Measurements from ENCODE around the gene ZIC2. TPM values are rescaled to one million over a fixed set of nuclear protein-coding genes. Genes with fewer than 3 reads are reported as not detected.

ZIC2 gene
- total RNA-seq, 1 donor from 2014 or later, result not detected

DNA sequence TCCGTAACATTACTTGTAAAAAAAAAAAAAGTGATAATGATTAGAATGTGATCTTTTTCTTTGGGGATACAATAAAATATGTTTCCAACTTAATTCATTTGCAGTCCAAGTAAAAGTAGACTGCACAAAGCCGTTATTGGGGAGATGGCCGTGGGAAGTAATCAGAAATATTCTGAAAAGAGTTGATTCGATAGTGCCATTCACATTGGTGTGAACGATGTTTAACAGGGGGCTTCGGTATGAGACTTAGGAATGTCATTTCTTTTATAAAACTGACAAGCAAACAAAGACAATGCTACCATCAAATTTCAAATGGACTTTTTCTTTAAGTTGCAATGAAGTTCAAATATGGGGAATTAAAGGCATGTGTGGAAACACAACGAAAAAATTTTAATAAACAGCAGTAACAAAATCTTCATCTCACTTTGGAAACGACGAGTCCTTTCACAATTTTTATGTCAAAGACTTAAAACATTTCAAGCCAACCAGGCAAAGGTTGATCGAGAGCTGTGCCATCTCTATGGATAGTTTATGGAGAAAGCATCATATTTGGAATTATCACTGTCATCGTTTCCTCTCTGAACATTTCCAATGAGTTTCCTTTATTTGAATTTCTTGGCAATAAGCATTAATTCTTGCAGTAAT is 8.3 kb upstream of the ZIC2 start:
- no peak for DNase-seq (ENCODE audit: extremely low read depth, low read depth, low spot score)

DNA sequence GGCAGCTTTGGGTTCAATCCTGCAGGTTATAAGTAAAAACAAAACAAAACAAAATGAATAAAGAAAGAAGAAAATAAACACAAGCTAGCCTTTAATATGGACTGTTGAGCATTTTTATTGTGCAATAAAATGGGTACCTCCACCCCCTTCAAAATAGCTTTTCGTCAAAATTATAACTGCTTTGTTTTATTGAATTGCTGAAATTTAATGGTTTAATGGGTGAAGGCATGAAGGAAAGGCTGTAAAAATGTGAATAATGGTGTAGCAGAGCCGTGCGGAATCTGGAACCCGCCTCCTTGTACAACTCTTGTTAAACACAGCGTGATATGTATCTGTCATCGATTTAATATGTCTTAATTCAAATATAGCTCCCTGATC is 7.8 kb upstream of the ZIC2 start:
- DNase-seq (ENCODE audit: extremely low read depth, low read depth, low spot score), result no peak

DNA sequence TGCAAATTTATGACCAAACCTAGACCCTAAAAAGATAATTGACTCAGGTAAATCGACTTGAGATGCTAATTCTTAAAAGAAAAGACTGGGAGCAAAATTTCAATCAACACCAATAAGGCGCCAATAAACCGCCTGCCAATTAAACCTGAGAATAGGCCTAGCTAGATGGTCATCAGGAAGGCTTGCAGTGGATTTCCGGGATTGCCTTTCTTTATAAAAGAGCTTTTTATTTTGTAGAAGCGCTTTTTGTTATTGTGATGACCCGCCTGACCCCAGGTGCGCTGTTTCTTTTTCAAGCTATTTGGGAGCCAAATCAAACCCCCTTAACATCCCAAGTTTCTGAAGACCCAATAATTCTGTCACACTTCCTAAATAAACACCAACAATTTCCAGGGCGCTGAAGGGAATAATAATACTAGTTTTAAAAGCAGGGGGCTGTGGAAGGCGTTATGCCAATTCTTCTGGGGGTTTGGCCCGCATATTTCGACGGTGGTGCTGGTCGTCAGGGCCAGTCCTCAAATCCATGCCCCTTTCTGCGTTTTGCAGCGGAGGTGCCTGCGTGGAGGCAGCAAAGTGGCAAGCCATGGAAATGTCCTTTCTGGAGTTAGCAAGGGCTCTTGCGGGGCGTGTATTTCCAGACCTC is 7.2 kb upstream of the ZIC2 start:
- DNase-seq (ENCODE audit: extremely low read depth, low read depth, low spot score), result no peak

DNA sequence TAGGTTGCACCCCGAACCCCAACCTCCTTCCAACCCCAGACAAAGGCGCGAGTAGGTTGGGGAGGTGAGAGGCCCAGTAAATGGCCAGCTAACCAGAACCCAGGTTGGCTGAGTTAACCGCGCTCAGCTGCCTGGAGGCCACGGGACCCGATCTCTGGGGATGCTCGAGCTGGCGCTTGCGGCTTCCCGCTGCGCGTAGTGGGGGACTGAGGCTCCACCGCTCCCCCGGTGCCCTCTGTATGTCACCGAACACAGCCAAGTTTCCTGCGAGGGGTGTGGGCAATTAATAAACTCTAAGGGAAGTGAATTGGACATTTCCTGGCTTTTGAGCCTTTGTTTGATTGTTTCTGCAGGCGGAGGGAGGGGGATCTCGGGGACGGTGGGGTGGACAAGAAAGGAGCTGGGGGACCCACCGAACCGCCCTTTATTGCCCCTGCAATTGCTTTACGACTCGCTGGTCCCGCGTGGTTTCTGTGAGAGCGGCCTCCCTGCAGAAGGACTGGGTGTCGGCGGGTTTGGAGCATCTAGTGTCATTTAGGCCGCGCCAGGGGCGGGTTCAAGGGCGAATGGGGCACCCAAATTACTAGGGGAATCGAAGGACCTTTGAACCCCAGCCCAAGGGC is 6.5 kb upstream of the ZIC2 start:
- DNase-seq (ENCODE audit: extremely low read depth, low read depth, low spot score), result no peak

DNA sequence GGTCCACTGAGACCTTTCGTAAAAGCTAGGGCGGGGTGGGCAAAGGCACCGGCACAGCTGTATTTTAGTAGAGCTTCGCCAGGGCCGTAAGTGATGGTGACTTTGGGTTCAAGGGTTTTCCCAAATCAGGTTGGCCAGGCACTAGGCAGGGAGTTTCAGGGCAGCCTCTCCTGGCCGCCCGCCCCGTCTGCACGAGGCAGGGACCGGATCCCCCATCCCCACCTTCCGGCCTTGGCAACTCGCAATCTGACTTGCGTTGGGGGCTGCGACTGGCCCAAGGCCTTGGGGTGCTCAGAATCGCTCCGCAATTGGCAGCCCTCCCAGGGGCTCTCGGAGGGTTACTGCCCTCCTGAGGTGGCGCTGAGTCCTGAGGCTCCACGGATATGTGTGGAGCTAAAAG is 6.0 kb upstream of the ZIC2 start:
- DNase-seq (ENCODE audit: extremely low read depth, low read depth, low spot score), result no peak

DNA sequence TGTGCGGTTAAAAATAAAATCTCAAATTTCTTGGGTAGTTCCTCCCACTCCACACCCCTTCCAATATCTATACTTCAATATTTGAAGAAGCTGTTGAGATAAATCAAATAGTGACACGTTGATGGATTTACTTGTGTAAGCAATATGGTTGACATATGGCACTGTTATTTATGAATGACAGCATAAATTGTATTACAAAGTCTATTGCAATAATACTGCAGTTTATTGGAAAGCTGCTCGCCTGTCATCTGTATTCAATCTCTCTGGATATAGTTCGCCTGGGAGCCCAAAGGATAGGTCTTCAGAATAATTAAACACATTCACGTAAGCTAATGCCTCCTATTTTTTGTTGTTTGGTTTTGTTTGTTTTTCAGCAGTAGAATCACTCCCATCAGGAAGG is 5.0 kb upstream of the ZIC2 start:
- DNase-seq (ENCODE audit: extremely low read depth, low read depth, low spot score), result no peak

DNA sequence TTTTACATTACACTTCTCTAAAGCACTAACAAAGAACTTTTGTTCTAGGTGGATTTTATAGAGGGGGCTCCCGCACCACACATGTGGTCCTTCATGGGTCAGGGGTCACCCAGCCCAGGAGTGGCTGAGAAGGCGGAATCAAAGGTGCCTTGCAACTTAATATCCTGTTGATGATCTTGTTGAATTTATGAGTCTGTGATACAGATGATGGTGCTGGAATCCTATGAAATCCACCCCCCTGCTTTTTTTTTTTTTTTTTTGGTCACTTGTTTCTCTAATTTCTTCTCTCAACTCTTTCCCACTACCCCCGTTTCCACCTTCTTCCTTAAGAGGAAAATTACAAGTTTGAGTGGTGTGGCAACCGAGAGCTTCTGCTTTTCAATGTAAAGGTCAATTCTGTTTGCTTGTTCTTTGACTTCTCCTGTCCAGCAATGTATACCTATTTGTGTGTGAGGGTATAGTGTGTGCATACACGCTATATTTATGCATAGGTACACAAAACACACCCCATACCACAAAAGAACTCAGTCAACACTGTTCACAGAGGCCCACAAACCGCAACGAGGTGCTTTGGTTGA is 4.2 kb upstream of the ZIC2 start:
- no peak for DNase-seq (ENCODE audit: extremely low read depth, low read depth, low spot score)

DNA sequence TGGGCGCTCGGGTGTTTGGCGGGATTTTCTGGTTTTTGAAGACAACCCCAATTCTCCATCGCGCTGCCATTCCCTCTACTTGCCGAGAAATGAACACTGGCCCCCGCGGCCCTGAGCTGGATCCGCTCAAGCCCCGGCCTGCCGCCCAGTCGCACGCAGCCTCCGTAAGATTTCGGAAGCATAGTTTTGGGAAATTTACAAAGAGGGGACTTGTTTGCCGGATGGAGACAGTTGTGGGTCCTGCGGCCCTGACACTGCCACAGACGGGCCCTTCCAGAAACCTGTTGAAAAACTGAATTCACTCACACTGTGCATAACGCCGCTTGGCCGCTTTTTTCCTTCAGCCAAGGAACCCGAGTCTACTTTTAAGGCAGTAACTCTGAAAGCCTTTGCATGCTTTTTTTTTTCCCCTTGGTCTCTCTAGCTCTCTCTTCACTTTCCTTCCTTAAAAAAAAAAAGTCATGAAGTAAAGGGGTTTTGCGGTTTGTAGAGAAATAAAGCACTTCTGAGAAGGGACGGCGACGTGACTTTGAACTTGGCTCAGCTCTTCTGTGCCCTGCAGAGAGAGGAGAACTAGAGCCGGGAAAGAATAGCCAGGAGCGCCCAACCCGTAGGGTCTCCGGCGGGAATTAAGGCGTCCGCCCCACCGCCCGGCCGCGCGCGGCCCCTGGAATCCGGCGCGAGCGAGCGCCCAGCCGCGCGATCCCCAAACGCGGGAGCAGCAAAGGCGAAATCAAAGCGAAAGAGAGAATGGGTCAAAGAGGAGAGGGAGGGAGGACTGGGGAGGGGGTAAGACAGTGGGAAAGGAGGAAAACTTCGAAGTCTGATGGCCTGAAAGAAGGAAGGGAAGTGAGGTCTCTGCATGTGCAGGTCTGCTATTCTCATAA is 3.4 kb upstream of the ZIC2 start:
- DNase-seq (ENCODE audit: extremely low read depth, low read depth, low spot score), result no peak

DNA sequence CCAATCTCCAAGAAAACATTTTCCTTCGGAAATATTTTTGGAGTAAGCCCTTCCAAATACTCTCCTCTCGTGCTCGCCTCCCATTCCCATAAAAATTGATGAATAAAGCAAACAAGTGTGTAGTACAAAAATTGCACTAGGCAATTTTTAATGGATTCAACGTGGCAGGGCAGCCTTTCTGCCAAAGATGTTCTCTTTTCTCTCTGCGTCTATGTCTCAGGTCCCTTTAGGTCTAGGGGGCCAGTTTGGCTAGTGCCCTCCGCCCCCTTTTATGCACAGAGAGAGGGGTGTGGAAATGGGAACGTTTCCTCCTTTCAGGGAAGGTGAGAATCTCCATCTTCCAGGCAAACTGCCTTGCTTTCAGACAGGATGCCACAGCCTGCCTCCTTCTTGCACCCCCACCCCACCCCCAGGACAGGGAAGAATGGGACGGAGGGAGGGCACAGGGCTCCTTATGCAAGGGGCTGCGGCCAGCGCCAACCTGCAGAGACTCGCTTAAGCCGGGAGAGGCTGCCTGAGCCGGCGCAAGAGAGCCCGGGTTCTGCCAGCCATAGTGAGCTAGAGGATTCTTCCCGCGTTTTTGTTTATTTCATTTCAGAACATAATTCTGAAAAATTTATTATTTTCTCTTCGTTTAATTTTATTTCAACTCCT is 2.7 kb upstream of the ZIC2 start:
- DNase-seq (ENCODE audit: extremely low read depth, low read depth, low spot score), result no peak

DNA sequence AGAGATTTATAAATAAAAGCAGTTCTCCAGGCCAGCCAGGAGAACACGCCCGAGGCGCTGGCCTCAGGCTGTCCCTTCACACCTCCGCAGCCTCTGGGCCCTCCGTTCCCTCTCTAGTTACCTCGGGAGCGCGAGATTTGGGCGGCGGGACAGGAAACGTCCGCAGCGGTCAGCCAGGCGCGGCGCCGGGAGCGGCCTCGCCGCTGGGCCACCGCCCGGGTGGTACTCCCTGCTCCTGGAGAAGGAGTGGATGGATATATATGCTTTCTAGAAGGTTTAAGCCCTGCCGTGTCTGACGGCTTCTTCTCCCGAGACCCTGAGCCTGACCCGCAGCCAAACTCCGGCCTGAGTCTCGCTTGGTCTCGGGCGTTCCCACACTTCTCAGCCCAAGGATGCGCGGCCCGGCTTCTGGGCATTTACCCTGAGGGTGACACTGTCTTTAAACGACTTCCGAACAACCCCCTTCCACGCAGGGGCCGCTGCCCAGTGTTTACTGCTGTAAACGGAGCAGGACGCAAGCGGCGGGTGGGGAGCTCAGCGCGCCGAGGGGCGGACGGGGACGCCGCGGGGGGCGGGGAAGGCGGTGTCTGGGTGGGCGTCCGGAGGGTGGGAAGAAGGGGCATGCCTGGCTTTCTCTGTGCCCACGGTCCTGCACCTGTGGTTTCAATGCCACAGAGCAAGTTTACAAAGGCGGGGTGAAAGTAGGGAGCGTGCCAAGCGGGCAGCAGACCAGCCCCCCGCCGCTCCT is 2.0 kb upstream of the ZIC2 start:
- DNase-seq (ENCODE audit: extremely low read depth, low read depth, low spot score), result no peak

DNA sequence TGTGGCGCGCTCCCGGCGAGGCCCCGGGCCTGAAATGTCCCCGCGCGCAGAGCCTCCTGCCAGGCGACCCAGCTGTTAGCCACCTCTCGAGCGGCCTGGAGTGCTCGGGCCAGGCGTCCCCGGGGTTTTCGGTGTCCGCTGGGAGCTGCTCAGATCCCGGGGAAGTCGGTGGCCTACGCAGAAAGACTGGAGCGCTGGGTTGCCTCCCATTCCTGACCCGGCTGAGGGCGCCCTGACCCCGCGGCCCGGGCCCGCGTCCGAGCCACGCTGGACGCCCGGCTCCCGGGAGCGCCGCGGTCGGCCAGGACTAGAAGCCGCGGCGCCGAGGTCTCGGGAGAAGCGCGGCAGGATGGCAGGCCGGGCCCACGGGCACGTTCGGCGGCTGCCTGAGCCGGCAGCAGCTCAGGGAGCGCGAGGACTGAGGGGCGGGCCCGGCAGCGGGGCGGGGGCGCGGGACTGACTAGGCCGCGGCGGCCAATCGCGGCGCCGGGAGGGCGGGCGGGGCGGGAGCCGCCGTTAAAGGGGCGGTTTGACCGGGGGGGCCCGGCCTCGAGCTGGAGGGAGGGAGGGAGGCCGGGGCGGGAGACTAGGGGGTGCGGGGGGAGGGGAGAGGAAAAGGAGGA is 1.3 kb upstream of the ZIC2 start:
- no peak for DNase-seq (ENCODE audit: extremely low read depth, low read depth, low spot score)

DNA sequence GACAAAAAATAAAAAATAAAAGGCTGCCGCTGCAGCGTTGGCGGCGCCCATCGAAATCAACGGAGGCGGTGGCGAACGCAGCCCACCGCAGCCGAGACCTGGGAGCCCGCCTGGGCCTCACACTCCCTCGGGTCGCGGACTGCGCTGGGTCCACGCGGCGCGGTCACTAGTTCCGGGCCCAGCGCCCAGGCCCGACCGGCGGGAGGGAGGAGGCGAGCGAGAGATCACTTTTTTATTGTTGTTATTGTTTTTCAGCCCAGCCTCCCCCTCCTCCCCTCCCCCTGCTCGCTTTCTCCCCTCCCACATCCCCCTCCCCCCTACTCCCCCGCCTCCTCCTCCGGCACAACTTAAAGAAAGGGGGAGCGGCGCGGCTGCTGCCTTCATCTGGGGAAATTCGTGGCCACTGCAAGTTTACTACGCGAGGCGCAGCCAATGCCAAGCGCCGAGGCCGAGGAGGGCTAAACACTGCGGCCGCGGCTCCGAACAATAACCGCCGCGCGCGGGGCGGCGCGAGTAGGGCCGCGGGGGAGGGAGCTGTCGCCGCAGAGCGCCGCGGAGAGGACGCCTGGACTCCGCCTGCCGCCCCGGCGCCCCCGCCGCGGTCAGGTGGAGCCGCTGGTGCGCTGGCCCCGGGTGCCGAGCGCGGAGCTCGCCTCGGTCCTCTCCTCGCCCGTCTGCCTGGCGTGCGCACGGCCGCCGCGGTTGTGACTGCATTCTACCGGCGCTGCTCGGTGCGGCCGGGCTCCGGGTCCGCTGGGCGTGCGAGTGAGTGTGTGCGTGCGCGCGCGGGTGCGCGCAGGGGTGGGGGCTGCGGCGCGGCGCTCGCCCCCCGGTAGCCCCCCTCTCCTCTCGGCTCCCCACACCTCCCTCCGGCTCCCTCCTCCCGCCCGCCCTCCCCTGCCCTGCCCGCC is 505 bp upstream of the ZIC2 start:
- DNase-seq (ENCODE audit: extremely low read depth, low read depth, low spot score), result no peak

DNA sequence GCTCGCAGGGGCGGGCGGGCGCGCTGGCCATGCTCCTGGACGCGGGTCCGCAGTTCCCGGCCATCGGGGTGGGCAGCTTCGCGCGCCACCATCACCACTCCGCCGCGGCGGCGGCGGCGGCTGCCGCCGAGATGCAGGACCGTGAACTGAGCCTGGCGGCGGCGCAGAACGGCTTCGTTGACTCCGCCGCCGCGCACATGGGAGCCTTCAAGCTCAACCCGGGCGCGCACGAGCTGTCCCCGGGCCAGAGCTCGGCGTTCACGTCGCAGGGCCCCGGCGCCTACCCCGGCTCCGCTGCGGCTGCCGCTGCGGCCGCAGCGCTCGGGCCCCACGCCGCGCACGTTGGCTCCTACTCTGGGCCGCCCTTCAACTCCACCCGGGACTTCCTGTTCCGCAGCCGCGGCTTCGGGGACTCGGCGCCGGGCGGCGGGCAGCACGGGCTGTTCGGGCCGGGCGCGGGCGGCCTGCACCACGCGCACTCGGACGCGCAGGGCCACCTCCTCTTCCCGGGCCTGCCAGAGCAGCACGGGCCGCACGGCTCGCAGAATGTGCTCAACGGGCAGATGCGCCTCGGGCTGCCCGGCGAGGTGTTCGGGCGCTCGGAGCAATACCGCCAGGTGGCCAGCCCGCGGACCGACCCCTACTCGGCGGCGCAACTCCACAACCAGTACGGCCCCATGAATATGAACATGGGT is 599 bp downstream of the ZIC2 start:
- no peak for DNase-seq (ENCODE audit: extremely low read depth, low read depth, low spot score)

DNA sequence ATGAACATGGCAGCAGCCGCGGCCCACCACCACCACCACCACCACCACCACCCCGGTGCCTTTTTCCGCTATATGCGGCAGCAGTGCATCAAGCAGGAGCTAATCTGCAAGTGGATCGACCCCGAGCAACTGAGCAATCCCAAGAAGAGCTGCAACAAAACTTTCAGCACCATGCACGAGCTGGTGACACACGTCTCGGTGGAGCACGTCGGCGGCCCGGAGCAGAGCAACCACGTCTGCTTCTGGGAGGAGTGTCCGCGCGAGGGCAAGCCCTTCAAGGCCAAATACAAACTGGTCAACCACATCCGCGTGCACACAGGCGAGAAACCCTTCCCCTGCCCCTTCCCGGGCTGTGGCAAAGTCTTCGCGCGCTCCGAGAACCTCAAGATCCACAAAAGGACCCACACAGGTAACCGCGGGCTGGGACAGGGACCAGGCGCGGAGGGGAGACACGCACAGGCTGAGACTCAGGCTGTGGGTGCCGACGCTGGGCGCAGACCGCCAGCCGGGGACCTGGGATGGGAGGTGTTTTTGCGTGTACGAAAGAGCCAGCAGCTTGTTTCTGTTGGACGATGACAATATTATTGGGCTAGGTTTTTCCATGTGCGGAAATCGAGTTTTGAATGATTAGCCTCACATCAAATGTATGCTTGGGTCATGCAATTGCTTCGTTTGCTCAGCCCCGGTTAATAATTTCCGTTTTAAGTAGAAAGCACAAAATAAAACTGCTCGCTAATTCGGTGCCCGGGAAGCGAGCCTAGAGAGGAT is 1.3 kb downstream of the ZIC2 start:
- DNase-seq (ENCODE audit: extremely low read depth, low read depth, low spot score), result no peak

DNA sequence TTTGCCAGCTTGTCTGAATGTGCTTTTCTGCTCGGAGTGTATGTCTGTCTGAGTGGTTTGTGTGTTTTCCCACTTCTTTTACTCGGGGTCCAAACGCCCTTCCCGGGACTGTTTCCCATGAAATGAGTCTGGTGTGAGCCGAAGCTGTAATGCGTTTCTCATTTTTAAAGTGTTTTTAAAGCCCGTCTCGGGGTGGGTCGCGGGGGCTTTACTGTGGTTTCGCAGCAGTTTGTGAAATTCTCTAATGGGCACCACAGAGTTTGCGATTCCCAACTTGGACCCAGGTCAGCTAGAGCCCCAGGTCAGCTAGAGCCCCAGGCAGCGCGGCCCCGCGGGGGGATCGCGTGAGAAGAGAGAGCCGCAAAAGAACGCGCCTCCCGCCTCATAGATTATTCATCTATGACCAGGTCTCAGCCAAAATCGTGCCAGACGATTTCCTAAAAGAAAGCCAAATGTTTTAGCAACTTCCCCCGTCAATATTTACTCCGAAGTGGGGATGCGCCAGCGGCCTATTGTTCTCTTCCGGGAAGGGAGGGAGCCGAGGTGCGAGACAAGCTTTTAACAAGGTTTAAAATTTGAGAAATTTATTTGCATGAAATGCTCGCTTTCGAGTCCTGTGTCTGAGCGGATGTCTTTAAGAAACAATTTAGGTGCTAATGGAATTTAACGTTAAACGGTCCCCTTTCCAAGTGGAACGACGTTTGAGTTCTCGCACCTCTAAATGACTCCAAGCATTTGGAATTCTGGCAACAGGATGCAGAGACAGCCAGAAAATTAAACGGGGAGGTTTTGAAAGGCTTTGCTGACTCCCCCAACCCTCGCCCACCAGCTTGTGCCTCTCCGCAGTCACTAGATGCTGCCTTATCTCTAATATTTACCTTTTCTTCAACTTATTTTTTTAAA is 2.2 kb downstream of the ZIC2 start:
- DNase-seq (ENCODE audit: extremely low read depth, low read depth, low spot score), result no peak

All from glomerular endothelial cell (primary cell).